AG10803 (cell line): ENCODE data around the gene CTSZ.

Experiments
- DNase-seq: peaks from one replicate; pipeline ENCODE4 v3.0.0; 2010; ENCODE audit warnings: low read depth
- H3K4me3 ChIP-seq: 2 replicates; pipeline ENCODE4 v1.5.1; 2011; ENCODE audit warnings: mild to moderate bottlenecking, low read length, control low read depth
- TF ChIP-seq, protein P1 (sequence below): conservative IDR thresholded peaks from 2 replicates; pipeline ENCODE4 v1.5.1; 2011; ENCODE audit warnings: mild to moderate bottlenecking, low read length, control low read depth, inconsistent platforms

CTSZ gene

DNA sequence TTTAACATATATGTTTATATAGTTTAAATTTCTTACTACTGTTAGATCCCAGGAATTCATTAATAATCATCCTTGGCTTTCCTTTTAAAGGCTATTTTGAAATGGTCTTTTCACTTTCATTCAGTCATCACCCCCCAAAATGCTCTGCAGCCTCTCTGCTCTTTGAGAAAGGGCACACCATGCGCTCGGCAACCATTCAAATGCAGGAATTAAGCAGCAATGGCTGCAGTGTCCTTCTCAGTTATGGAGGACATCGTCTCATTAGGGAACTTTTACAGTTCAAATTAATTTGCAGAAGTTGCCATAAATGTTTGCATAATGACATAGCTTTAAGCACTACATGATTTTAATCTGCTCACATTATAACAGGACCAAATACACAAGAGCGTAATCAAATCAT, 18.5 kb upstream of the CTSZ start:
- TF ChIP-seq, protein P1, sequence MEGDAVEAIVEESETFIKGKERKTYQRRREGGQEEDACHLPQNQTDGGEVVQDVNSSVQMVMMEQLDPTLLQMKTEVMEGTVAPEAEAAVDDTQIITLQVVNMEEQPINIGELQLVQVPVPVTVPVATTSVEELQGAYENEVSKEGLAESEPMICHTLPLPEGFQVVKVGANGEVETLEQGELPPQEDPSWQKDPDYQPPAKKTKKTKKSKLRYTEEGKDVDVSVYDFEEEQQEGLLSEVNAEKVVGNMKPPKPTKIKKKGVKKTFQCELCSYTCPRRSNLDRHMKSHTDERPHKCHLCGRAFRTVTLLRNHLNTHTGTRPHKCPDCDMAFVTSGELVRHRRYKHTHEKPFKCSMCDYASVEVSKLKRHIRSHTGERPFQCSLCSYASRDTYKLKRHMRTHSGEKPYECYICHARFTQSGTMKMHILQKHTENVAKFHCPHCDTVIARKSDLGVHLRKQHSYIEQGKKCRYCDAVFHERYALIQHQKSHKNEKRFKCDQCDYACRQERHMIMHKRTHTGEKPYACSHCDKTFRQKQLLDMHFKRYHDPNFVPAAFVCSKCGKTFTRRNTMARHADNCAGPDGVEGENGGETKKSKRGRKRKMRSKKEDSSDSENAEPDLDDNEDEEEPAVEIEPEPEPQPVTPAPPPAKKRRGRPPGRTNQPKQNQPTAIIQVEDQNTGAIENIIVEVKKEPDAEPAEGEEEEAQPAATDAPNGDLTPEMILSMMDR = no peak
- no peak overlapping the region for H3K4me3 ChIP-seq
- no peak for DNase-seq

DNA sequence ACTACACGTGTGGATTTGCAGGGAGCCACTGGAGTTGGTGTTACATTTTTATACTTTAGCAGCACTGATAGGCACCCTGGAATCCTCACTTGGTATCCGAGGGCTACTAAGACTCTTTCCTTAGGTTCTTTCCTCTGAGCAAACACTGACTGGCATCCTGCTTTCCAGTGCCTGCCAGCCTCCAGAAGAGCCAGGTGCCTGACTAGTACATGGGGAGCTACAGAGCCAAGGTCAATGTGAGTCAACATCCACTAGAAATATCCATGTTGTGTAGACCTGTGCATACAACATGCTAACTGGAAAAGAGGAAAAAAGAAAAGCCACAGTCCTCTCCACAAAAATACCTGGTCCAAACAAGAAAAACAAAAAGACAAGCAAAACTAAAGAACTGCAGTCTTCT, 18.0 kb upstream of the CTSZ start:
- TF ChIP-seq, protein P1 = no peak
- DNase-seq = no peak
- H3K4me3 ChIP-seq = no peak overlapping the region

DNA sequence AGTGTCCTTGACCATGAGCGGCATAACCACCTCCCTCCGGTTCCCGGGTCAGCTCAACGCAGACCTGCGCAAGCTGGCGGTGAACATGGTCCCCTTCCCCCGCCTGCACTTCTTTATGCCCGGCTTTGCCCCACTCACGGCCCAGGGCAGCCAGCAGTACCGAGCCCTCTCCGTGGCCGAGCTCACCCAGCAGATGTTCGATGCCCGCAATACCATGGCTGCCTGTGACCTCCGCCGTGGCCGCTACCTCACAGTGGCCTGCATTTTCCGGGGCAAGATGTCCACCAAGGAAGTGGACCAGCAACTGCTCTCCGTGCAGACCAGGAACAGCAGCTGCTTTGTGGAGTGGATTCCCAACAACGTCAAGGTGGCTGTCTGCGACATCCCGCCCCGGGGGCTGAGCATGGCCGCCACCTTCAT, 17.1 kb upstream of the CTSZ start:
- no peak for DNase-seq
- TF ChIP-seq, protein P1 = no peak
- H3K4me3 ChIP-seq = no peak overlapping the region

DNA sequence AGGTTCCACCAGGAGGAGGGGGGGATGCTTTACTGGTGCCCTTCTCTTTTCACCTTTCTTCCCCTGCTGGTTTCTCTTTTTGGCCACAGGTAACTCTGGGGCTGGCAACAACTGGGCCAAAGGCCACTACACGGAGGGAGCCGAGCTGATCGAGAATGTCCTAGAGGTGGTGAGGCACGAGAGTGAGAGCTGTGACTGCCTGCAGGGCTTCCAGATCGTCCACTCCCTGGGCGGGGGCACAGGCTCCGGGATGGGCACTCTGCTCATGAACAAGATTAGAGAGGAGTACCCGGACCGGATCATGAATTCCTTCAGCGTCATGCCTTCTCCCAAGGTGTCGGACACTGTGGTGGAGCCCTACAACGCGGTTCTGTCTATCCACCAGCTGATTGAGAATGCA, 16.6 kb upstream of the CTSZ start:
- H3K4me3 ChIP-seq = no peak overlapping the region
- TF ChIP-seq, protein P1 = no peak
- DNase-seq = no peak

DNA sequence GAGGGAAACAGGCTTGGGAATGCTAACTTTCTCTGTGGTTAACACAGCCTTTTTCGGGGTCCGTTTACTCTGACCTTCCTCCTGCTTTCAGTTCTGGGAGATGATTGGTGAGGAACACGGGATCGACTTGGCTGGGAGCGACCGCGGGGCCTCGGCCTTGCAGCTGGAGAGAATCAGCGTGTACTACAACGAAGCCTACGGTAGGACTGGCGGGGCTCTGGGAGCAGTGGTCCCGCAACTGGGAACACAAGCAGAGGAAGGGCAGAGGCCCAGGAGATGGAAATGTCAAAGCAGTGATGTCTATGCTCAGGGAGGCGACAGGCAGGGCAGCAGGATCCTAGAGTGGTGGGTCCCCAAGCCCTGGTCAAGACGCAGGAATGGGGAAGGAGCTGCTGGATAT, 15.7 kb upstream of the CTSZ start:
- H3K4me3 ChIP-seq = no peak overlapping the region
- no peak for DNase-seq
- TF ChIP-seq, protein P1 = no peak

DNA sequence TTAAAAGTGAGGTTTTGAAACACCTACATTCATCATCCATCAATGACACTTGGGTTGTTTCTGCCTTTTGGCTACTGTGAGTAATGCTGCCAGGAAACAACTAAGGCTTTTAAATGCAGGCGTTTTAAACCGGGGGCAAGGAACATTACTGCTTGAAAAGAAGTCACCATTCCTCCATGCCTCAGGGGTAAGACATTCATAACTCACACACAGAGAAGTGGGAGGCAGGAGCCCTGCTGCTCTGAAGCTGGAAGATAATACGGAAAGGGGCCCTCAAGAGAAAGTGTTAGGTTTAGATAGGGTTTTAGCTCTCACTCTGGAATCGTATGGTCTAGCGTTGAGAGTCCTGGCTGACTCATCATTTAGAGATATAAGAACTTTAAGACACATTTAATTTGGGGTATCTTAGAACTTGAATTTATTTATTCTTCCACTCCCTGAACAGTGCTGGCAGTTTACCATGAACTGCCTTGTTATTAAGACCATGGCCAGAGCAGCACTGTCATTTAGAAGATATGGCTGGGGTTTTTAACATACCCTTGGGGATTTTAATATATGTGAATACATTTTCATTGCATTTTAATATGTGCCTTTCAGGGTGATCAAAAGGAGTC, 14.0 kb upstream of the CTSZ start:
- no peak overlapping the region for H3K4me3 ChIP-seq
- DNase-seq = no peak
- TF ChIP-seq, protein P1 = no peak

DNA sequence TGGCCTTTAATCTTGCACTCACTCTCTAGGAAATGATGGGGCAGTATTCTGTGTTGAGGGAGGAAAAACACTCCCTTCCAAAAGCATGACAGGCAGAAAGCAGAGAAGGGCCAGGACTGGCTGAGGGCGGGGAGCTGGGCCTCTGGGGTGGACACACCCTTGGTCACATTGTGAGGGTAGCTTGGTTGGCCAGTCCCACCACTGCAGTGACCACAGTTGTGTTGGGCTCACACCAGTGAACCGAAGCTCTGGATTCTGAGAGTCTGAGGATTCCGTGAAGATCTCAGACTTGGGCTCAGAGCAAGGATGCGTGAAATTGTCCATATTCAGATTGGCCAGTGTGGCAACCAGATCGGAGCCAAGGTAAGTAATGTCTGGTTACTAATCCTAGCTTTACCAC, 12.2 kb upstream of the CTSZ start, which contains the start of gene TUBB1:
TSS of gene TUBB1 (plus strand) at position 213 of the 400 bp plus-strand sequence. CDS start at position 307, 94 bp downstream.
- DNase-seq = no peak
- TF ChIP-seq, protein P1 = no peak
- no peak within 1 kb of the TSS for H3K4me3 ChIP-seq
